Adrenal gland (tissue), 12 donors: ENCODE results near the gene CACNA1I. TPM values are rescaled to one million over a fixed set of nuclear protein-coding genes. Genes with fewer than 3 reads are reported as not detected.

ENCODE experiments used
- DNase-seq, 7 donors: peaks; one replicate each; pipeline ENCODE4 v3.0.0-alpha.2; 2019 to 2020
- H3K27ac ChIP-seq, 5 donors: fragments of 200-600 bp; sonication (generic) in 4 of 5; 1 replicate in 3 of 5; 2 replicates in 2 of 5; pipeline versions ENCODE4 v1.5.1 to v1.8.0; 2016 to 2020; ENCODE audit warnings: mild to moderate bottlenecking in 1 of 5
- H3K27me3 ChIP-seq: fragments of 200-600 bp; 2 replicates; pipeline ENCODE4 v1.8.0; 2021
- H3K36me3 ChIP-seq, 2 donors: fragments of 200-600 bp; replicated peaks in 1 of 2; 1 replicate in 1 of 2; 2 replicates in 1 of 2; pipeline versions ENCODE4 v1.5.1 to v1.8.0; 2018 to 2022
- H3K4me1 ChIP-seq, 2 donors: fragments of 200-600 bp; replicated peaks in 1 of 2; 1 replicate in 1 of 2; 2 replicates in 1 of 2; pipeline versions ENCODE4 v1.5.1 to v1.8.0; 2018 to 2021
- H3K4me3 ChIP-seq, 4 donors: fragments of 200-600 bp; sonication (generic) in 3 of 4; one replicate each; pipeline ENCODE4 v1.5.1; 2016 to 2018
- H3K9me3 ChIP-seq, 3 donors: fragments of 200-600 bp; sonication (generic) in 1 of 3; replicated peaks in 1 of 3; 1 replicate in 2 of 3; 2 replicates in 1 of 3; pipeline versions ENCODE4 v1.5.1 to v1.8.0; 2016 to 2021
- POLR2A ChIP-seq, 2 donors: fragments of 450-650 bp; IDR thresholded peaks; one replicate each; pipeline ENCODE4 v1.6.1; 2017; ENCODE audit warnings: antibody characterized with exemption in 2 of 2, mild to moderate bottlenecking in 2 of 2, moderate library complexity in 1 of 2
- WGBS, 4 donors: extraction: QIAGEN DNeasy Blood & Tissue Kit in 2 of 4; methylation state at CpG; one replicate each; pipeline versions ENCODE4 v1.1.5 to v1.1.7; 2013 to 2017; 5-methylcytosine and 5-hydroxymethylcytosine counted together
- intact Hi-C, 2 donors: fragments of 100-400 bp; cut with DNase I; formaldehyde crosslinking; loops; one replicate each; pipeline versions ENCODE4 v1.14.1 to v1.15.0; 2022 to 2023
- polyA plus RNA-seq, 3 donors: library from polyadenylated mRNA; stranded (reverse); fragments of 200-250 nt in 2 of 3; fragments of 350-450 nt in 1 of 3; fragmentation: Illumina TruSeq in 1 of 3; extraction: RNeasy Lipid Tissue Mini Kit (QIAGEN cat#74804) in 1 of 3; gene quantifications; one replicate each; pipeline ENCODE4 v1.2.3, GENCODE V29; 2013 to 2014
- total RNA-seq, 9 donors: library from RNA; depleted of rRNA in 4 of 9; stranded (reverse); fragments of >200 nt in 4 of 9; fragments of 120-200 nt in 1 of 9; fragmentation: NEBNext Ultra II Directional in 1 of 9; extraction: Animal tissue kit (Norgen Biotek cat#: 25700) in 1 of 9; gene quantifications; one replicate each; pipeline versions ENCODE4 v1.1.0 to v1.2.4, GENCODE V29; 2013 to 2023
- TF ChIP-seq, protein P1 (sequence below), 6 experiments: fragments of 450-650 bp in 4 of 6; fragments of 200-600 bp in 2 of 6; sonication (generic) in 1 of 6; IDR thresholded peaks; 1 replicate in 5 of 6; 2 replicates in 1 of 6; pipeline versions ENCODE4 v1.5.1 to v1.8.0; 2016 to 2021; ENCODE audit warnings: antibody characterized with exemption in 6 of 6, mild to moderate bottlenecking in 2 of 6, moderate library complexity in 1 of 6
- donor health status: healthy with polysubstance abuse.
- donor health status: Bipolar disorder and iron deficiency.
- donor health status: DM: yes; HTN: yes; CAD: no.
- donor health status: DM: no; HTN: no; CAD: no.
- donor health status: DM: no; HTN: no; CAD: no.
- donor health status: DM: yes; HTN: yes; CAD: no.

CACNA1I gene
- total and polyA plus RNA-seq, 12 donors, result 0.06 to 20.1 (median 3.2) TPM

DNA sequence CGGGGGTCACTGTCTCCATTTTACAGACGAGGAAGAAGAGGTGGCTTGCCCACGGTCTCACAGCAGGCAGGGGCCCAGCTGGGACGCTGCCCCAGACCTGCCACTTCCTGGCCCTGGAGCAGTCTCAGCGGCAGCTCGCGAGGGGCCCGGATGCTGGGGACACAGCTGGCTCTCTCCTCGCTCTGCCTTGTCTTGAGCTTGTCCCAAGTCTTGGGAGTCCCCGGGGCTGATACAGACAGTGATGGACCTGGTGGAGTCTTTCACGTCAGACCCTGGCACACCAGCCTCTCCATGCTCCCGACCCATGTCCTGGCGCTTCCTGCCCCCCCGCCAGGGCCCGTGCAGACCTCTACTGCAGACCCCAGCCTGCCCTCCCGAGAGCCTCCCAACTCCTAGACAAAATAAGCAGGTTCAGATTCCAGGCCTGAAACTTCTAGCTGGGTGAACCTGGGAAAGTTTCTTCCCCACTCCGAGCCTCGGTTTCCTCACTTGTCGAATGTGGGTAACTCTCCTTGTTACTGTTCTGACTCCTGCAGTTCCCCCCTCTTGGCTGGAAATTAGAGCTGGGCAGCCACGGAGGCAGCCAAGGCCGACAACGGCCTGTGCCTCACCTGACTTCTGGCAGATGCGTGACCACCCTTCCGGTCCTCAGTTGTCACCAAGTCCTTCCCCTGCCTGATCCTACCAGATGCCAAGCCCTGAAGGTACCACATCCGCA lies 145.4 kb downstream of the CACNA1I start:
- TF ChIP-seq POLR2A (IDR thresholded peaks at IDR 0.05), result no peak
- TF ChIP-seq, protein P1, sequence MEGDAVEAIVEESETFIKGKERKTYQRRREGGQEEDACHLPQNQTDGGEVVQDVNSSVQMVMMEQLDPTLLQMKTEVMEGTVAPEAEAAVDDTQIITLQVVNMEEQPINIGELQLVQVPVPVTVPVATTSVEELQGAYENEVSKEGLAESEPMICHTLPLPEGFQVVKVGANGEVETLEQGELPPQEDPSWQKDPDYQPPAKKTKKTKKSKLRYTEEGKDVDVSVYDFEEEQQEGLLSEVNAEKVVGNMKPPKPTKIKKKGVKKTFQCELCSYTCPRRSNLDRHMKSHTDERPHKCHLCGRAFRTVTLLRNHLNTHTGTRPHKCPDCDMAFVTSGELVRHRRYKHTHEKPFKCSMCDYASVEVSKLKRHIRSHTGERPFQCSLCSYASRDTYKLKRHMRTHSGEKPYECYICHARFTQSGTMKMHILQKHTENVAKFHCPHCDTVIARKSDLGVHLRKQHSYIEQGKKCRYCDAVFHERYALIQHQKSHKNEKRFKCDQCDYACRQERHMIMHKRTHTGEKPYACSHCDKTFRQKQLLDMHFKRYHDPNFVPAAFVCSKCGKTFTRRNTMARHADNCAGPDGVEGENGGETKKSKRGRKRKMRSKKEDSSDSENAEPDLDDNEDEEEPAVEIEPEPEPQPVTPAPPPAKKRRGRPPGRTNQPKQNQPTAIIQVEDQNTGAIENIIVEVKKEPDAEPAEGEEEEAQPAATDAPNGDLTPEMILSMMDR (IDR thresholded peaks at IDR 0.05), result no peak
- no peak overlapping the region for H3K27ac ChIP-seq
- H3K27me3 ChIP-seq, result no peaks in the 10 kb centered on the region
- no peaks in the 10 kb centered on the region for H3K36me3 ChIP-seq
- H3K4me3 ChIP-seq, result no peak overlapping the region
- 85 to 87% (median 86%) methylated on average over 24 to 25 of the region's 25 CpGs for WGBS, 4 donors
- H3K9me3 ChIP-seq, result no peaks in the 10 kb centered on the region
- intact Hi-C loops, result no loop called here
- peaks cover 6 to 13% of the 10 kb centered on the region in 2 donors for H3K4me1 ChIP-seq
- DNase-seq, result peak in 1 of 7 donors; percentile 9

DNA sequence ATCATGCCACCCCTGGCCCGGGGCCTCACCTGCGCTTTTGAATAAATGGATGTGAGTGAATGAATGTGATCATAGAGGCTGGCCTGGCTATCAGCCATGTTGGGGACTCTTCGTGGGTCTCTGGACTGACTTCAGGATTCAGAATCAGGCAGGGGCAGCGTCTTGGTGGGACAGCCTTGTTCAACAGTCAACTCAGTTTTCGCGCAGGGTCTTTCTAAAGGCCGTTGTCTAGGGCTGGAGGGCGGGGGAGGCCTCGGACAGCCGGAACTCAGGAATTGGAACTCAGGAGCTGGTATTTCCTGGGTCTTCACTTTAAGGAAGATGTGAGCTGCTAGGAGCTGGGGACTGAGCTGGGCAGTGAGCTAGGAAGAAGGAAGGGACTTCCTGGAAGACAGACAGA lies 146.0 kb downstream of the CACNA1I start:
- Histone ChIP-seq H3K4me1 (peaks cover 8 to 14% of the 10 kb centered on the region in 2 donors), H3K27me3 (no peaks in the 10 kb centered on the region), H3K9me3 (no peaks in the 10 kb centered on the region), H3K36me3 (no peaks in the 10 kb centered on the region), H3K4me3 (no peak overlapping the region), H3K27ac (no peak overlapping the region)
- TF ChIP-seq, protein P1 (IDR thresholded peaks at IDR 0.05), result no peak
- TF ChIP-seq POLR2A (IDR thresholded peaks at IDR 0.05), result no peak
- peak in 1 of 7 donors; percentile 10 for DNase-seq
- 86 to 94% (median 90%) methylated on average over 10 of the region's 10 CpGs for WGBS, 4 donors
- intact Hi-C loops, result no loop called here

DNA sequence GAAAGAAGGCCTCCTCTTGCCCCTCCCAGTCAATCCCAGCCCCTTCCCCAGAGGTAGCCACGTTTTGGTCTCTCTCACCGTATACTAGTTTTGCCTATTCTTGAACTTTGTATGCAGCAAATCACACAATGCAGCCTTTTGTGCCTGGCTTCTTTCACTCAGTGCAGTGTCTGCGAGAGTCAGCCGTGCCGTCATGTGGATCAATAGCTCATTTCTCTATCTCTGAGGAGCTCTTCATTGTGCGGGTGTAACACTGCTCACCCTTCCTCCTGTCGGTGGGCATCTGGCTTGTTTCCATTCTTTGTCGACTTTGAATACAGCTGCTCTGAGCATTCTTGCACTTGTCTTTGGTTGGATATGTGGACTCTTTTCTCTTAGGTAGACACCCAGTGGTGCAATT lies 146.5 kb downstream of the CACNA1I start:
- intact Hi-C loops, result no loop called here
- Histone ChIP-seq H3K27me3 (no peaks in the 10 kb centered on the region), H3K36me3 (no peaks in the 10 kb centered on the region), H3K27ac (no peak overlapping the region), H3K4me1 (peaks cover 10 to 19% of the 10 kb centered on the region in 2 donors), H3K4me3 (no peak overlapping the region), H3K9me3 (no peaks in the 10 kb centered on the region)
- DNase-seq, result peak in 1 of 7 donors; percentile 3
- 73 to 87% (median 83%) methylated on average over 8 of the region's 8 CpGs for WGBS, 4 donors
- TF ChIP-seq, protein P1 (IDR thresholded peaks at IDR 0.05), result no peak
- no peak for TF ChIP-seq POLR2A (IDR thresholded peaks at IDR 0.05)

DNA sequence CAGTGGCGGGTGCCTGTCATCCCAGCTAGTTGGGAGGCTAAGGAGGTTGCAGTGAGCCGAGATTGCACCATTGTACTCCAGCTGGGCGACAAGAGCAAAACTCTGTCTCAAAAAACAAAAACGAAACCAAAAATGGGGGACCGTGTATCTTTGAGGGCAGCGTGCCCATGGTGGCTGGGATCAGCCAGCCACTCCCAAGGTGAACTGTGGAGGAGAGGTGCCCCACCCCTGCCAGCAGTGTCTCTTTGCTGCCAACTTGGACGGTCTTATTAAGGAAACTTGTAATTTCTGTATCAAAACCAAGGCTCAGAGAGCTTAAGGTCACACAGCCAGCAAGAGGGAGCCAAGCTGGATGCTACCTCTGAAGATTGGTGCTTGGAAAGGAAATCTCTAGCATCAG lies 147.7 kb downstream of the CACNA1I start:
- H3K36me3 ChIP-seq, result no peaks in the 10 kb centered on the region
- peaks cover 10 to 19% of the 10 kb centered on the region in 2 donors for H3K4me1 ChIP-seq
- no peaks in the 10 kb centered on the region for H3K27me3 ChIP-seq
- H3K4me3 ChIP-seq, result no peak overlapping the region
- DNase-seq, result peak; percentile 45 to 79 (median 68)
- intact Hi-C loops, result no loop called here
- TF ChIP-seq POLR2A (IDR thresholded peaks at IDR 0.05), result no peak
- TF ChIP-seq, protein P1 (IDR thresholded peaks at IDR 0.05), result no peak
- no peaks in the 10 kb centered on the region for H3K9me3 ChIP-seq
- 40 to 51% (median 45%) methylated on average over 5 to 7 of the region's 7 CpGs for WGBS, 4 donors
- H3K27ac ChIP-seq, result peak overlapping the region in 3 of 5 donors; percentile 0 to 5 (median 1)
